ENCODE results near the gene CCDC122.

- TF ChIP-seq TCF7L2 (IDR thresholded peaks at IDR 0.05; ENCODE audit: borderline replicate concordance, extremely low read depth, insufficient read depth, insufficient read length): no peak
- TF ChIP-seq ZNF274 (IDR thresholded peaks at IDR 0.05; ENCODE audit: low read depth, low read length): no peak
- no peak for TF ChIP-seq CTCF (IDR thresholded peaks at IDR 0.05 in 2 of 3, conservative IDR thresholded peaks at IDR 0.05 in 1 of 3; ENCODE audit: borderline replicate concordance in 1 of 3, insufficient read depth in 1 of 3, low read depth in 2 of 3, low read length in 2 of 3)
- TF ChIP-seq CEBPB (IDR thresholded peaks at IDR 0.05; ENCODE audit: low read depth): no peak
- TF ChIP-seq EZH2 (IDR thresholded peaks at IDR 0.05): no peak
- no peak for TF ChIP-seq REST (IDR thresholded peaks at IDR 0.05; ENCODE audit: low read depth)
- TF ChIP-seq RAD21 (IDR thresholded peaks at IDR 0.05; ENCODE audit: low read depth): no peak
These were observed 32.9 kb downstream of the CCDC122 start for GRCh38 chr13:43846496-43847158.

Measured in HCT116 (cell line).